Endothelial cell of umbilical vein (primary cell): ENCODE results near the gene EMCN. TPM values are rescaled to one million over a fixed set of nuclear protein-coding genes. Genes with fewer than 3 reads are reported as not detected.

Source experiments
- BruUV-seq: library from RNA; stranded (reverse); fragments of 400-500 nt; replicated peaks from 2 replicates; lab custom pipeline; 2021; lab: Mats Ljungman, UMichigan
- CTCF ChIA-PET: fragments of 300-600, 350-600 bp; sonication (Branson Sonifier 250); formaldehyde crosslinking; loops from one replicate; lab custom pipeline; 2021; ENCODE audit warnings: antibody characterized with exemption, inconsistent platforms; lab: Charles Lee
- POLR2A ChIA-PET: fragments of 300-600, 350-600 bp; sonication (Branson Sonifier 250); formaldehyde crosslinking; loops from one replicate; lab custom pipeline; 2021; ENCODE audit warnings: antibody characterized with exemption, inconsistent platforms; lab: Charles Lee
- DNase-seq: peaks from one replicate; pipeline ENCODE4 v3.0.0-alpha.2; 2011; ENCODE audit warnings: low read depth, low spot score
- FAIRE-seq: peaks from 2 replicates; lab custom pipeline; 2011; peaks lifted over from hg19 to GRCh38; lab: Jason Lieb, UNC
- H2AFZ ChIP-seq: 2 replicates; pipeline ENCODE4 v1.6.0; 2012; ENCODE audit warnings: low read depth, low read length, control low read depth, inconsistent platforms
- H3K27ac ChIP-seq: 2 replicates; pipeline ENCODE4 v1.5.1; 2011; ENCODE audit warnings: low read depth, mild to moderate bottlenecking, control low read depth, low read length, moderate library complexity; ENCODE audit not compliant: insufficient read depth
- H3K27me3 ChIP-seq, 2 experiments: 2 replicates each; pipeline versions ENCODE4 v1.6.0 to v1.6.1; 2011; ENCODE audit warnings: low read length in 2 of 2, mixed read lengths in 1 of 2; ENCODE audit not compliant: control insufficient read depth in 2 of 2, insufficient read depth in 2 of 2
- H3K36me3 ChIP-seq, 2 experiments: 2 replicates in 1 of 2; 3 replicates in 1 of 2; pipeline ENCODE4 v1.5.1; 2011; ENCODE audit warnings: low read length in 2 of 2, mild to moderate bottlenecking in 1 of 2, moderate library complexity in 1 of 2; ENCODE audit not compliant: control insufficient read depth in 2 of 2, insufficient read depth in 2 of 2; ENCODE audit errors: extremely low read depth in 1 of 2
- H3K4me1 ChIP-seq: 3 replicates; pipeline ENCODE4 v1.5.1; 2011; ENCODE audit warnings: mild to moderate bottlenecking, low read length; ENCODE audit not compliant: control insufficient read depth, insufficient read depth; ENCODE audit errors: extremely low read depth
- H3K4me2 ChIP-seq: 2 replicates; pipeline ENCODE4 v1.6.1; 2011; ENCODE audit warnings: low read length, control low read depth, mixed read lengths; ENCODE audit not compliant: insufficient read depth
- H3K4me3 ChIP-seq, 3 experiments: fragments of 200-600 bp in 1 of 3; sonication (generic), shearing (Covaris generic) in 1 of 3; replicated peaks in 1 of 3; 2 replicates each; pipeline ENCODE4 v1.5.1; 2011 to 2016; ENCODE audit warnings: control low read depth in 3 of 3, low read length in 3 of 3, mild to moderate bottlenecking in 2 of 3, inconsistent platforms in 1 of 3, low read depth in 1 of 3, moderate library complexity in 1 of 3; ENCODE audit not compliant: insufficient read depth in 1 of 3
- H3K79me2 ChIP-seq: 2 replicates; pipeline ENCODE4 v1.6.0; 2012; ENCODE audit warnings: low read length, inconsistent platforms; ENCODE audit not compliant: control insufficient read depth, insufficient read depth
- H3K9ac ChIP-seq: replicated peaks from 2 replicates; pipeline ENCODE3; 2011; ENCODE audit warnings: low read length, control low read depth; ENCODE audit not compliant: insufficient read depth; ENCODE audit errors: extremely low read depth
- H3K9me1 ChIP-seq: replicated peaks from 3 replicates; pipeline ENCODE4 v1.6.0; 2011; ENCODE audit warnings: mild to moderate bottlenecking, low read length; ENCODE audit not compliant: control insufficient read depth, insufficient read depth; ENCODE audit errors: extremely low read depth
- H3K9me3 ChIP-seq: replicated peaks from 2 replicates; pipeline ENCODE4 v1.5.1; 2012; ENCODE audit warnings: low read length, inconsistent platforms; ENCODE audit not compliant: control insufficient read depth, insufficient read depth
- H4K20me1 ChIP-seq: replicated peaks from 2 replicates; pipeline ENCODE3; 2011; ENCODE audit warnings: mild to moderate bottlenecking, low read length; ENCODE audit not compliant: control insufficient read depth, insufficient read depth; ENCODE audit errors: extremely low read depth
- CTCF ChIP-seq, 2 donors: IDR thresholded peaks; 1 replicate in 1 of 2; 2 replicates in 1 of 2; pipeline ENCODE4 v1.5.1; 2011; ENCODE audit warnings: low read length in 2 of 2, mild to moderate bottlenecking in 2 of 2, moderate library complexity in 2 of 2, control low read depth in 1 of 2, inconsistent platforms in 1 of 2, low read depth in 1 of 2; ENCODE audit not compliant: insufficient read depth in 1 of 2; ENCODE audit errors: extremely low read depth in 1 of 2
- EZH2 ChIP-seq: IDR thresholded peaks from 2 replicates; pipeline ENCODE4 v1.6.1; 2012; ENCODE audit warnings: borderline replicate concordance, low read depth, mild to moderate bottlenecking, moderate library complexity, low read length, inconsistent platforms; ENCODE audit not compliant: severe bottlenecking
- FOS ChIP-seq: IDR thresholded peaks from 2 replicates; pipeline ENCODE4 v1.6.1; 2011; ENCODE audit warnings: mild to moderate bottlenecking, low read length, moderate library complexity, borderline replicate concordance; ENCODE audit not compliant: insufficient read depth
- GATA2 ChIP-seq: IDR thresholded peaks from 2 replicates; pipeline ENCODE4 v1.7.0; 2011; ENCODE audit warnings: low read depth, mild to moderate bottlenecking, moderate library complexity, mixed read lengths, low read length; ENCODE audit not compliant: insufficient read length, insufficient read depth
- JUN ChIP-seq: IDR thresholded peaks from 2 replicates; pipeline ENCODE4 v1.6.1; 2011; ENCODE audit warnings: borderline replicate concordance, low read depth; ENCODE audit not compliant: insufficient read length, insufficient read depth
- MAX ChIP-seq: IDR thresholded peaks from 2 replicates; pipeline ENCODE4 v1.6.1; 2011; ENCODE audit not compliant: insufficient read depth, insufficient read length
- MYC ChIP-seq: IDR thresholded peaks from one replicate; pipeline ENCODE4 v1.6.1; 2011; ENCODE audit warnings: mild to moderate bottlenecking, low read depth, low read length
- POLR2A ChIP-seq: IDR thresholded peaks from 2 replicates; pipeline ENCODE4 v1.6.1; 2012; ENCODE audit warnings: low read depth, mild to moderate bottlenecking, control low read depth, low read length
- POLR2AphosphoS5 ChIP-seq: IDR thresholded peaks from 2 replicates; pipeline ENCODE4 v1.6.1; 2012; ENCODE audit warnings: low read depth, mild to moderate bottlenecking, control low read depth, low read length, moderate library complexity; ENCODE audit not compliant: insufficient read depth
- dilution Hi-C: fragments of 300-500 bp; cut with MboI; formaldehyde crosslinking; loops from one replicate; pipeline ENCODE4 v1.15.0; 2019; ENCODE audit warnings: low sequenced_read_pairs; ENCODE audit not compliant: extremely low pct_ligation_motif_present
- intact Hi-C: fragments of 100-400 bp; cut with micrococcal nuclease; formaldehyde crosslinking; loops from one replicate; pipeline ENCODE4 v1.10.0; 2022
- polyA plus RNA-seq, 4 experiments: library from polyadenylated mRNA; depleted of rRNA in 3 of 4; stranded (reverse) in 3 of 4; unstranded in 1 of 4; fragments of >200 nt; gene quantifications; 2 replicates each; pipeline versions ENCODE4 v1.2.1 to v1.2.3, GENCODE V29; 2011 to 2012; ENCODE audit warnings: missing spikeins in 1 of 4
- total RNA-seq: library from RNA; stranded (reverse); gene quantifications from 2 replicates; pipeline ENCODE4 v1.2.3, GENCODE V29; 2021

EMCN gene
- total and polyA plus RNA-seq, 2 donors (not counting 3 experiments of a cell fraction or from before 2014, with no cell fraction given): 51.6 to 97.3 TPM

- Histone ChIP-seq H3K9me1 (no peaks in the 10 kb centered on the region), H3K4me1 (peaks cover 2% of the 10 kb centered on the region), H3K4me2 (no peak overlapping the region), H3K9ac (no peak overlapping the region), H3K27ac (no peak overlapping the region), H3K9me3 (no peaks in the 10 kb centered on the region), H4K20me1 (no peaks in the 10 kb centered on the region), H3K4me3 (no peak overlapping the region), H2AFZ (no peak overlapping the region), H3K36me3 (peaks cover 0 to 2% of the 10 kb centered on the region in 2 experiments), H3K79me2 (peaks cover 2% of the 10 kb centered on the region), H3K27me3 (no peaks in the 10 kb centered on the region)
- no peak for TF ChIP-seq POLR2AphosphoS5
- no peak for TF ChIP-seq CTCF (IDR thresholded peaks at IDR 0.05; ENCODE audit: extremely low read depth in 1 of 2, insufficient read depth in 1 of 2, low read depth in 1 of 2, low read length in 2 of 2)
- no peak for TF ChIP-seq MYC
- no peak for TF ChIP-seq JUN
- TF ChIP-seq POLR2A: no peak
- no peak for TF ChIP-seq MAX
- TF ChIP-seq GATA2: no peak
- no peak for TF ChIP-seq EZH2
- TF ChIP-seq FOS: no peak
- FAIRE-seq: no peak
- DNase-seq: no peak
- ChIA-PET POLR2A (no interaction called here), CTCF (no interaction called here)
- intact Hi-C loops (no loop called here), dilution Hi-C loops (no loop called here)
- no TSS peak for BruUV-seq
Measured at GRCh38 chr4:100504086-100504874, 13.5 kb downstream of the EMCN start.
